ENCODE measurements around the gene NFE2L2.
"Not testable (repeated sequence)": the region's sequence is repeated elsewhere in the genome, so short reads cannot be mapped to it uniquely, and the experiment has no call there.

The NFE2L2 gene

GRCh38 chr2:177264693-177265587 lies at the start of gene NFE2L2:
Gene NFE2L2, minus strand, starts transcription at chr2:177264727. Its CDS starts 151 bp downstream, at chr2:177264576.
- peak; percentile 96 for DNase-seq

GRCh38 chr2:177314194-177314593 lies 49.7 kb upstream of the NFE2L2 start:
- no peak for DNase-seq

GRCh38 chr2:177313162-177313781 lies 48.7 kb upstream of the NFE2L2 start:
- no peak for DNase-seq

GRCh38 chr2:177312562-177312961 lies 48.0 kb upstream of the NFE2L2 start:
- DNase-seq = no peak

GRCh38 chr2:177309672-177310309 lies 45.3 kb upstream of the NFE2L2 start:
- not testable (repeated sequence) for DNase-seq

- DNase-seq = no peak
Measured at GRCh38 chr2:177306550-177306949, 42.0 kb upstream of the NFE2L2 start.

GRCh38 chr2:177303939-177304338 lies 39.4 kb upstream of the NFE2L2 start:
- DNase-seq = no peak

GRCh38 chr2:177302552-177302951 lies 38.0 kb upstream of the NFE2L2 start:
- DNase-seq = no peak

GRCh38 chr2:177298191-177298590 lies 33.7 kb upstream of the NFE2L2 start:
- no peak for DNase-seq

- DNase-seq = no peak
Measured at GRCh38 chr2:177296040-177296439, 31.5 kb upstream of the NFE2L2 start.

- DNase-seq = no peak
Measured at GRCh38 chr2:177295484-177295883, 31.0 kb upstream of the NFE2L2 start.

GRCh38 chr2:177291701-177292100 lies 27.2 kb upstream of the NFE2L2 start:
- no peak for DNase-seq

- no peak for DNase-seq
Measured at GRCh38 chr2:177289824-177290628, 25.5 kb upstream of the NFE2L2 start.

GRCh38 chr2:177287814-177288213 lies 23.3 kb upstream of the NFE2L2 start:
- DNase-seq = no peak

- DNase-seq = no peak
Measured at GRCh38 chr2:177285892-177286715, 21.6 kb upstream of the NFE2L2 start.

- no peak for DNase-seq
Measured at GRCh38 chr2:177284531-177284930, 20.0 kb upstream of the NFE2L2 start.

- DNase-seq = no peak
Measured at GRCh38 chr2:177283906-177284305, 19.4 kb upstream of the NFE2L2 start.

GRCh38 chr2:177282787-177283572 lies 18.5 kb upstream of the NFE2L2 start:
- no peak for DNase-seq

GRCh38 chr2:177282181-177282641 lies 17.7 kb upstream of the NFE2L2 start:
- no peak for DNase-seq

GRCh38 chr2:177281400-177282180 lies 17.1 kb upstream of the NFE2L2 start:
- DNase-seq = no peak
